Stimulated activated CD8-positive, alpha-beta memory T cell treated with anti-CD3 and anti-CD28 coated beads, Interleukin-4, amount 100 ng/mL, for 4 hours (primary cell): ENCODE results near the gene CNIH2.

Experiments used
- DNase-seq, 2 donors: peaks; one replicate each; pipeline ENCODE4 v3.0.0-alpha.2; 2020; ENCODE audit warnings: low read depth in 2 of 2, low spot score in 1 of 2

The CNIH2 gene

DNA sequence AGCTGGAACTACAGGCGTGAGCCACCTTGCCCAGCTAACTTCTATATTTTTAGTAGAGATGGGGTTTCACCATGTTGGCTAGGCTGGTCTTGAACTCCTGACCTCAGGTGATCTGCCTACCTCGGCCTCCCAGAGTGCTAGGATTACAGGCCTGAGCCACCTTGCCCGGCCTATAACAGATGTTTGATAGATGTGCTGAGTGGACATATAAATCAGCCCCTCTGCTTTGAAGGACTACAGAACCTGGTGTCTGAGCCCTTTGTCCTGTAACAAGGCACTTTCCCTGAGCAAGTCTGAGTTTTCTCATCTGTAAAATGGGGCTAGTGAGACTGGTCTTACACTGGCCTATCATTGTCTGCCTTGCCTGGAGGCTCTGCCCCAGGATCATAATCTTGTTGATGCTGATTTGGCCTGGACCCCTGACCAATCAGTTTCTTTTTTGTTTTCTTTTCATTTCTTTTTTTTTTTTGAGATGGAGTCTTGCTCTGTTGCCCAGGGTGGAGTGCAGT, 51.2 kb downstream of the CNIH2 start:
- no peak for DNase-seq

GRCh38 chr11:66330931-66331330, 53.0 kb downstream of the CNIH2 start:
- no peak for DNase-seq

DNA sequence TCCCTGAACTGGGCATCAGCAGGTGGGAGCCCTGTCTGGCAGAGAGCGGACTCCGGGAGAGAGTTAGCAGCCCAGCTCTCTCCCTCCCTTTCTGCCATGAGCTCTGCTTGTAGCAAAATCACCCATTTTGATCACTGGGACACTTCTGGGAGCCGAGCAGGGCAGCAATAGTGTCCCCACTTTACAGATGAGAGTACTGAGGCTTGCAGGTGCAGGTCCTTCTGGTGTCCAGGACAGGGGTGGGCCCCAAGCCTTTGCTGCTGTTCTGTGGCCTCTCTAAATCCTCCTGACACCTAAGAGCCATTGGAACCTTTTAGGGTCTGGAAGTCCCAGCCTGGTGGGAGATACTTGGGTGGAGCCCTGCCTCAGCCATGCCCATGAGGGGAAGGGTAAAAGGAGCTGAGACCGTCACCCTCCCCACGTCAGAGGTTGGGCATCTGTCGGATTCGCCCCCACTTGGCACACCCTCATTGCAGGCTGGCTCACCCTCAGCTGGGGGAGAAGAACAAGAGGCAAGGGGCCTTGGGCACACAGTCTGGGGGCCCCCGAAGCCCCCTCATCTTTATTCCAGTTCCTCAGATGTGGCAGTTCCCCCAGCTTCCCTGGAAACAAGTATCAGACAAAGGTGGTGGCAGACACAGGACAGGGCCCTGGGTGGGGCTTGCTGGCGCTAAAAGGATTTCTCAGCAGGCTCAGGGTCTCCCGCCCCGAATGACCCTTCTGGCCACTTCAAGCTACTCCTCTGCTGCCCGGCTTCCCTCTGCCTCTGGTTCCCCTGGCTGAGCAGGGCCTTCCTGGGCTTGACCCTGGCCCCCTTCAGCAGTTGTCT, 53.8 kb downstream of the CNIH2 start:
- DNase-seq: no peak

DNA sequence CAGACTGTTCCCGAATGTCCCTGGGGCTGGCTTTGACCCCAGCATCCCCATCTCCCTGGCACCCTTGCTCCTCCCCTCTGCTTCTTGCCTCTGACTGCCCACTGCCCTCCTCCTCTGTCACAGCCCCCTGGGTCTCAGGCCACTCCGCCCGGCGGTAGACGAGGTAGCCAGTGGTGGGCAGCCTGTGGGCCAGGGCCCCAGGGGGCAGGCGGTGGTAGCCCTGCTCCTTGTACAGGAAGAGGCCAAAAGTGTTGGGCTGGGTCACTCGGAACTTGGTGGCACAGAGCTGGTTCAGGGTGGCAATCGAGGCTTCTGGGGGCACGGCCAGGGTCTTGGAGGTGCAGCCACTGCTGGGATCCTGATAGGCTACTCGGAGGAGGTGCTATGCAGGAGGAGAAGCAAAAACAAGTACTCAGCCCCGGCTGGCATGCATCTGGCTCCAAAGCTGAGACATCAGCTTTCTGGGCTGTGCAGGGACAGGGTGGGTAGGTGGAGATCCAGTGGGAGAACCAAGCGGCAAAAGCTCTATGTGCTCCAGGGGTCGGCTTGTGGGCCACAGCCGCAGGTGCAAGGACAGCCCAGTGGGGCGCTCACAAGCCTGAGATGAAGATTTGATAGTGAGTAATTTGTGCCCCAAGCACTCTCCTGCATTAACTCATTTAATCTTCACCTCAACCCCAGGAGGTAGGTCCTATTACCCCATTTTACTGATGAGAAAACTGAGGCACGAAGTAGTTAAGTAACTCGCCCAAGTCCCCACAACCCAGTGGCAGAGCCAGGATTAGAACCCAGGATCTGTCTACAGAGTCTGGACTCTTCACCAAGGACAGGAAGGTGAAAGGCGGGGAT, 54.6 kb downstream of the CNIH2 start:
- DNase-seq: no peak

DNA sequence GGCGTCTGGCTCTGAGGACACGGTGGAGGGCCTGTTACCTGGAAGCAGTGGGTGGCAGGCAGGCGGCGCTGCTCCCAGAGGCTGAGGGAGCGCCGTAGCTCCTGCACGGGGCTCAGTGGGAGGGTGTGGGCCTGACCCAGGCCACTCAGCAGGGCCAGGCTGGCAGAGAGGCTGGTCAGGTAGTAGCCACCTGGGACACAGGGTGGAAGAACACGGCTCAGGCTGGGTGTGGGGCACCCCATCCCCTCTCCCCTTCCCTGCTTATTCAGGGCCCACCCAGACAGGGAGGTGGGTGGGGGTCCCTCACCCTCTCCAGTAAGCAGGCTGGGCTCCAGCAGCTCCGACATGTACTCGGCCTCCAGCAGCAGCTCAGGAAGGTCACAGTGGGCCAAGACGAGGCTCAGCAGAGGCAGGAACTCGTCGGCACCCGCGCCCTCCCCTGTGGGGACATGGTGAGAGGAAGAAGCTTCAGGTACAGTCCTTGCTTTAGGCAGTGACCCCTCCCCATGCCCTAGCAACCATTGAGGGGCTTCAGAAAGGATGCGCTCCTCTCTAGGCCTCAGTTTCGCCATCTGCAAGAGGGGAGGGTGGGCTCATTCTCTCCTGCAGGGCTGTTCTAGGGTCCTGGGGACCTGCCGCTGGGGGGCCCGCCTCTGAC, 55.4 kb downstream of the CNIH2 start:
- no peak for DNase-seq
